ENCODE measurements around the gene ZNF273. TPM values are rescaled to one million over a fixed set of nuclear protein-coding genes. Genes with fewer than 3 reads are reported as not detected.
A peak's percentile ranks its signal among the peaks of the same experiment; 100 is the strongest.
"Not testable (repeated sequence)": the region's sequence is repeated elsewhere in the genome, so short reads cannot be mapped to it uniquely, and the experiment has no call there.

ZNF273 gene
- total RNA-seq, 1 donor from 2014 or later: 3.9 TPM

- DNase-seq (ENCODE audit: low read depth): peak; percentile 15
Observed at GRCh38 chr7:64944667-64945502, 41.8 kb downstream of the ZNF273 start.

DNA sequence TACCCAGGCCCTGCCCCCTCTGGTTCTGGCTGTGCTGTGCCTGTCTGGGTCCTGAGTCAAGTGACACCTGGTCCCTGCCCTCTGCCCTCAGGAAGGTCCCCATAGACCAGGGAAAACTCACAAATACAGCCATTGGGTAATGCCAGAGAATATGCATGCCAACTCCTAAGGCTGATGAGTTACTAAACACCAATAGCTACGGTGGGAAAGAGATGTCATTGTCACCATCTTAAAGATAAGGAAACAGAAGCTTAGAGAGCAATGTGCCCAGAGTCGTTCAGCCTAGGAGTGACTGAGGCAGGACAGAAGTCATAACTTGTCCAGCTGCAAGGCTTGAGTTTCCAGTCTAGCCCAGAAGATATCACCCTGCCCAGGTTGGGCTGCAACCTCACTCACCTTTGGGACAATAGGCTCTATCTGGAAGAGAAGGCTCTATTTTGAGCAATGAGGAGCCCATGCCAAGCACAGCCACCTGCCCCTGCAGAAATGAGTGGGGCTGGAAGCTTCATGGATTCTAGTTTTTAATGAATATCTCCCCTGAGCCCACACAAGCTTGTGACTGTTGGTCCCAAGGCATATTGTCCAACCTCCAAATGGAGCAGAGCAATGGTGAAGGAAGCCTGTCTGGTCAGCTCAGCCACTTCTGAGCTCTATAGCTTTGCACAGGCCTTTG lies 42.6 kb downstream of the ZNF273 start:
- peak; percentile 22 for DNase-seq (ENCODE audit: low read depth)

GRCh38 chr7:64946772-64947171 lies 43.7 kb downstream of the ZNF273 start:
- DNase-seq (ENCODE audit: low read depth): peak; percentile 20

- peak; percentile 7 for DNase-seq (ENCODE audit: low read depth)
Observed at GRCh38 chr7:64947252-64948000, 44.4 kb downstream of the ZNF273 start.

- DNase-seq (ENCODE audit: low read depth): not testable (repeated sequence)
Observed at GRCh38 chr7:64948774-64949173, 45.7 kb downstream of the ZNF273 start.

DNA sequence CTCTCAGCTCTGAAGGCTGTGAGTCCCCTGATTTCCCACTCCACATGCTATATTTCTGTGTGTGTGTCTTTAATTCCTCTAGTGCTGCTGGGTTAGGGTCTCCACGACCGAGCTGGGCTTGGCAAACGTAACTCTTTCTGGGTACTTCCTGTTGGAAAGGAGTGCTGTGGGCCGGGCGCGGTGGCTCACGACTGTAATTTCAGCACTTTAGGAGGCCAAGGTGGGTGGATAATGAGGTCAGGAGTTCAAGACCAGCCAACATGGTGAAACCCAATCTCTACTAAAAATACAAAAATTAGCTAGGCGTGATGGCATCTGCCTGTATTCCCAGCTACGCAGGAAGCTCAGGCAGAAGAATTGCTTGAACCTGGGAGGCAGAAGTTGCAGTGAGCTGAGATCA lies 47.6 kb downstream of the ZNF273 start:
- not testable (repeated sequence) for DNase-seq (ENCODE audit: low read depth)

- DNase-seq (ENCODE audit: low read depth): peak; percentile 67
Observed at GRCh38 chr7:64951250-64951848, 48.3 kb downstream of the ZNF273 start.

DNA sequence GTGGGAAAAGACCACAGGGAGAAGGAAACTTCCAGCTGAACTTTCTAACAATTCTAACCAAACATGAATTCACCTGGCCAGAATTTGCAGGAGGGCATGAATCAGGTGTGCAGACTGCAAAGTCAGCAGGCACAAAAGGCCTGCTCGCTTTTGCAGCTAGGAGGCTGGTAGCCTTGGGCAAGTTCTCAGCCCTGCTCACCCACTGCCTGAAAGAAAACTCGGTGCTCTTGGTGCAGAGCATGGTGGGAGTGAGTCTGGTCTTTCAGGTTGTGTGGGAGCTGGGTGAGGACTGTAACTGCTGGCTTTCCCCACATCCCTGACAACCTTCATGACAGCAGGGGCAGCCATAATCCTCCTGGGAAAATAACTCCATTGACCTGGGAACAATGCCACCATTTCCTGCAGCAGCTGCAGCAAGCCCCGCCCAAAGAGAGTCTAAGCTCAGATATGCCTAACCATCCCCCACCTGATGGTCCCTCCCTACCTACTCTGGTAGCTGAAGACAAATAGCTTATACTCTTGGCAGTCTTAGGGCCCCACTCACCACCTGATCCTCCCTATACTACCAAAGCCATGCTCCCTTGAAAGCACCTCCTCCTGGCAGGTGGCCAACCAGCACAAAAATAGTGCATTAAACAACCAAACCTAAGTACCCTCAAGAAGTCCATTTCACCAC lies 56.1 kb downstream of the ZNF273 start:
- peak; percentile 75 for DNase-seq (ENCODE audit: low read depth)

DNA sequence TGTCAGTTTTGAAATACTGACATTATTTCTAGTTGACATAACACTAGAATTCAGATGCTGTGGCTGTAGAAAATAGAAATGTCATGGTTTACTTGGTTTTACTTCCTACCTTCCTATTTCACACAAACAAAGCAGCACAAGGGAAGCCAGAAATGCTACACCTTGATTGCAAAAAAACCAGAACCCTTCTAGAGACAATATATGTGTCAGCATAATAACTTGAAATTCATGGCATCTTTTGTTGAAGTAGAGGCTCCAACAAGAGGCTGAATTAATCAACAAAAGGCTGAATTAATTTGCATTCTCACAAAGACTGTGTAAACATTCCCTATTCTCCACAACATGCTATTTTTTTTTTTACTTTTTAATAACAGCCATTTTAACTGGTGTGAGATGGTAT lies 62.5 kb downstream of the ZNF273 start:
- DNase-seq (ENCODE audit: low read depth): no peak

GRCh38 chr7:64978497-64979203 lies 75.6 kb downstream of the ZNF273 start:
- DNase-seq (ENCODE audit: low read depth): no peak

Other genes starting within 250 kb of the ZNF273 start
- 6.6 and 7.4 TPM in 2 replicates for gene ZNF107, start 237.1 kb upstream of the ZNF273 start, total RNA-seq
- gene ZNF138, start 108.8 kb upstream of the ZNF273 start, total RNA-seq: 19.1 and 30.6 TPM in 2 replicates
- gene ZNF117, start 87.8 kb downstream of the ZNF273 start, total RNA-seq: 12.9 and 13.5 TPM in 2 replicates
- 24.6 and 27.8 TPM in 2 replicates for gene ERV3-1, start 103.4 kb downstream of the ZNF273 start, total RNA-seq

Measured in myocyte (in vitro differentiated cells).